KOPT-K1 (cell line): Measurements from ENCODE around the gene PRDX1.
A peak's percentile ranks its signal among the peaks of the same experiment; 100 is the strongest.

Source experiments
- H3K27ac ChIP-seq: fragments of 200-600 bp; sonication (generic); 2 replicates; pipeline ENCODE4 v1.5.1; 2016; ENCODE audit warnings: antibody characterized with exemption, mild to moderate bottlenecking, low read depth, low read length; ENCODE audit not compliant: poor library complexity, severe bottlenecking
- H3K36me3 ChIP-seq: fragments of 200-600 bp; sonication (generic); 2 replicates; pipeline ENCODE4 v1.5.1; 2017; ENCODE audit warnings: antibody characterized with exemption, mild to moderate bottlenecking, low read length, moderate library complexity; ENCODE audit not compliant: insufficient read depth
- H3K9me3 ChIP-seq: fragments of 200-600 bp; sonication (generic); 2 replicates; pipeline ENCODE4 v1.5.1; 2017; ENCODE audit warnings: antibody characterized with exemption, low read length, mild to moderate bottlenecking; ENCODE audit not compliant: insufficient read depth, poor library complexity, severe bottlenecking

Gene PRDX1

DNA sequence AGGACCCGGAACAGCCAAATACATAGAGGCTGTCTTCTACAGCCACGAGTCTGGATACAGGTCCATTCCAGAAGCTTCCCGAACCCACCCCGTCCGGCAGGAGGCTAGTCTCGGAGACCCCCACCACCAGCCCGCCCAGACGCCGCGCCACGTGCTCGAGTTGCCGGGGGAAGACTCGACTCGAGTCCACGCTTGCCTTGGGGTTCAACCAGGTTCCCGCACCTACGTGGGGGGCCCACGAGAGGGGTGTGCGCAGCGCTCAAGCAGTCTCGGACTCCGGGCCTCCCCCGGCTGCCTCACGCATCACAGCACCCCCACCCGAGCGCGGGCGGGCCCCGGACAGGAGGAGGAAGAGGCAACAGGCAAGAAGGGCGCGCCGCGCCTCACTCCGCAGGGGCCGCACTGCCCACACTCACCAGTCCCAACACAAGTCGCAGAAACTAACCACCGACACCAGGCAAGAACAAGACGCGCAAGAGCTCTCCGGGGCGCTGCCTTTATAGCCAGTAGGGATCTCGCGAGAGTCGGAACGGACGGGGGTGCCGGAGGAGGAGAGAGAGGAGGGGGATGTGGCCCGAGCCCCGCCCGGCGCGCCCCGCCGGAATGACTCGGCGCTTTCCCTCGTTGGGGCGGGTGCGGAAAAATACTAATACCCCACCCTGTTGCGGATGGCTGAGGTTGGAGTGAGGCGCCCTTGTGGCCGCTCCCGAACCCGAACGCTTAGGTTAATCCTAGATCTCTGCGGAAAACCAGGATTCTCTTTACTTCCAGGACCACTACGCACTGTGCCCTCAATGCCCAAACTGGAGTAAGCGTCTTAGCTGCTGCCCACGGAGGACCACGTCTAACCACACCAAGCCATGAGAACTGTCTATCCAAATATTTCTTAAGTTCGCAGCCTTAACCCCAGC lies at the start of gene PRDX1:
Gene PRDX1, minus strand, starts transcription at position 472 of the 911 bp plus-strand sequence. CDS start 2,841 bp downstream, outside the sequence.
- Histone ChIP-seq H3K9me3 (no peaks in the 10 kb centered on the region), H3K27ac (peak within 1 kb of the TSS; percentile 77), H3K36me3 (peaks cover 28% of the 10 kb centered on the region)

DNA sequence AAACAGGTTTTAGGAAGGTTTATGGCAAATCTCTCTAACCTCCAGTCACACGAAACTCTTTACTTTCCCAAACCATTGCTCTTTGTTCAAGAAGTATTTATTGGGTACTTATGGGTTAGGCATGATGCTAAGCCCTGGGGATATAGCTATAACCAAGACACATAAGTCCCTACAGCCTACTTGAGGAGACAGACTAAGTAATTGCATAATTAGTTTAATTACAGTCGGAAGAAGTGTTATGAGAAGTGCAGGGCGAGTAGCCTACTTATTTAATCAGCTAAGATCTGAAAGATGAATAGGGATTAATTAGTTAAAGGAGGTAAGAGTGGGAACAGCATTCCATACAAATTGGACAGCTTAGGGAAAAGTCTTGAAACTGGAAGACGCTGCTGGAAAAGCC lies 48.9 kb upstream of the PRDX1 start:
- Histone ChIP-seq H3K36me3 (peaks cover 58% of the 10 kb centered on the region), H3K27ac (no peak overlapping the region), H3K9me3 (no peaks in the 10 kb centered on the region)

DNA sequence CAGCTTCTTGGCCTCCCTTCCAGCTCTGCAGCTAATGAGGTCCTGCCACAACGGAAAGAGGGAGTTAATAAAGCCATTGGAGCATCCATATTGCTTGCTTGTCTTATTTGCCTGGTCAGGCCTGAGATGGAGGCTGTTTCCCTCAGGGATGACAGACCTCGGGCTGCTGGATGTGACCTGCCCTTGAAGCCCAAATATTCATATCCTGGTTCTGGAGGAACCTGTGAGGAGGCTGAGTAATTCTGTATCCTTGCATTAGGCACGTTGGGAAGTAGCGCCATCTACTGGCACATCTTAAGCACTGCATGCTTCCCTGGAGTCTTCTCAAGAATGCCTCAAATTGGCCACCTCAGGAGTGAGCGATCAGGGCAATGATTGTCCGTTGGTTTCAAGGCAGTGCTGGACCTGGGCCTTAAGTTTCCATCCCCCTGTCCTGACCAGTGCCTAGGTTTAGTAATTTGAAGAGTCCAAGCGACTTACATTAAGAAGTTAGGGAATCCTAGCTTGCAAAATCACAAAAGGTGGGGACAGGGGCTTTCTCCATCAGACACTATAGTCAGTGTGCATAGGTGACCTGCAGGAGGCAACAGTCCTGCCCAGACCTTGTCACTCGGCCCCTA lies 48.4 kb upstream of the PRDX1 start:
- Histone ChIP-seq H3K27ac (no peak overlapping the region), H3K9me3 (no peaks in the 10 kb centered on the region), H3K36me3 (peaks cover 64% of the 10 kb centered on the region)

DNA sequence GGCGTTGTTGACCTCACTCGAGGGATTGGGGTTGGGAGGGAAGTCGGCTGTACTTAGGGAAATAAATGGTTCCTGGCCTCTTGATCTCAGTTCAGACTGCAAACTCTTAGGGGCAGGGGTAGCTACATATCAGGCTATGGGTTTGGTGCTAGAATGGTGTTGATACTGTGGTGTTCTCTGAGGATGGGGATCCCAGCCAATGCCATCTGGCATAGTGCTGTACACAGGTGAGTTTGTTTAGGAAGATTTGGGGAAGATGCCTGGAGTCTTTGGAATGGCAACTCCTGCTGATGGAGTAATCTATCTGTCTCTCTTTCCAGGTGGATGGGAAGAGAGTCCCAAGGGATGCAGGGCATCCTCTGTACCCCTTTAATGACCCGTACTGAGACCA lies 47.9 kb upstream of the PRDX1 start:
- H3K9me3 ChIP-seq: no peaks in the 10 kb centered on the region
- peaks cover 65% of the 10 kb centered on the region for H3K36me3 ChIP-seq
- no peak overlapping the region for H3K27ac ChIP-seq

DNA sequence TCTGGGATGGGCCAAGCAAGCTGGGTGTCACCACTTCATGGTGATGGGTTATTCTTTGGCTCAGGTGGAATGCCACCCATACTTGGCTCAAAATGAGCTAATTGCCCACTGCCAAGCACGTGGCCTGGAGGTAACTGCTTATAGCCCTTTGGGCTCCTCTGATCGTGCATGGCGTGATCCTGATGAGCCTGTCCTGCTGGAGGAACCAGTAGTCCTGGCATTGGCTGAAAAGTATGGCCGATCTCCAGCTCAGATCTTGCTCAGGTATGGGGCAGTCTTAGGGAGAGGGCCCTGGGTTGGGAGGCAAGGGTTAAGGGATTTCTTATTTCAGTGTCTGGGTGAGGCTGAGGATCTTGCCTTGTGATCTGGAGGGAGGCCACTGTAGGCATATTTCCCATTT lies 46.7 kb upstream of the PRDX1 start:
- peaks cover 76% of the 10 kb centered on the region for H3K36me3 ChIP-seq

DNA sequence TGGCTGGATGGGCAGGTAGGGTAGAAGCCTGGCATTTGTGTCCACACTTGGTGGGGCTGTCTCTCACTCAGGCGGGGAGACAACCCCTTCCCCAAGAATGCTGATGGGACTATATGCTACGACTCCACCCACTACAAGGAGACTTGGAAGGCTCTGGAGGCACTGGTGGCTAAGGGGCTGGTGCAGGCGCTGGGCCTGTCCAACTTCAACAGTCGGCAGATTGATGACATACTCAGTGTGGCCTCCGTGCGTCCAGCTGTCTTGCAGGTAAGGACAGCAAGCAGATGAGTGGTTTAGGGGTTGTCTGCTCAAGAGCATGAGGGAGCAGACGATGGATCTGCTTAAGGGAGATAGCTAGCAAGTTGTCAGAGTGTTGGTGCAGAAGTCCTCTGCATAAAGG lies 46.2 kb upstream of the PRDX1 start:
- Histone ChIP-seq H3K27ac (no peak overlapping the region), H3K9me3 (no peaks in the 10 kb centered on the region), H3K36me3 (peaks cover 81% of the 10 kb centered on the region)

More for the DNA sequence above, 46.7 kb upstream of the PRDX1 start:
- Histone ChIP-seq H3K9me3 (no peaks in the 10 kb centered on the region), H3K27ac (no peak overlapping the region)

GRCh38 chr1:45566722-45567121 lies 45.0 kb upstream of the PRDX1 start:
- H3K36me3 ChIP-seq: peaks cover 93% of the 10 kb centered on the region
- H3K27ac ChIP-seq: no peak overlapping the region
- H3K9me3 ChIP-seq: no peaks in the 10 kb centered on the region

GRCh38 chr1:45563843-45564242 lies 42.2 kb upstream of the PRDX1 start:
- Histone ChIP-seq H3K9me3 (no peaks in the 10 kb centered on the region), H3K36me3 (peaks cover 91% of the 10 kb centered on the region), H3K27ac (no peak overlapping the region)

DNA sequence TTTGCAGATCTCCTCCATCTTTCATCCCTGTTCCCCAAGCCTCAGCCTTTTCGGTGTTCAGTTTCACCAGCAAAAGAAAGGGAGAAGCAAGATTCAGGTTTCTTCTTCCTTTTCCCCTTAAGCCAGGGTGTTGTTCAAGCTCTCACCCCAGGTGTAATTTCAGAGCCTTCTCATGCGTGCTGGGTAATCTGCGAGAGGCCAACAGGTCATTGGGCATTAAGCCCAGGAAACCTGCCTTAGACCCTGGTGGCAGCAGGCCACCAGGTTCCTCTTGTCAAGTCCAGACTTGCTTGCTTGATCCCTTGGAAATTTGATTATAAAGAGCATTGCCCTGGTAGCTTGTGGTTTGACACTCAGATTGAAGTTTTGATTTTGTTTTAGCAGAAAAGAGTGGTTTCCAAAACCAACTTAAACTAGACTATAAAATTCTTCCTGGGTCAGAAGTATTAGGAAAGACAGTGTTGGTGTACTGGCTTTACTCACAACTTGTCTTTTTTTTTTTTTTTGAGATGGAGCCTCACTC lies 35.8 kb upstream of the PRDX1 start:
- no peak overlapping the region for H3K27ac ChIP-seq
- peaks cover 87% of the 10 kb centered on the region for H3K36me3 ChIP-seq
- no peaks in the 10 kb centered on the region for H3K9me3 ChIP-seq

- Histone ChIP-seq H3K9me3 (no peaks in the 10 kb centered on the region), H3K36me3 (peaks cover 62% of the 10 kb centered on the region), H3K27ac (no peak overlapping the region)
Measured at GRCh38 chr1:45554198-45554597, 32.5 kb upstream of the PRDX1 start.

- no peak overlapping the region for H3K27ac ChIP-seq
- no peaks in the 10 kb centered on the region for H3K9me3 ChIP-seq
Measured at GRCh38 chr1:45552331-45552730, 30.6 kb upstream of the PRDX1 start.

GRCh38 chr1:45551684-45552083 lies 30.0 kb upstream of the PRDX1 start:
- Histone ChIP-seq H3K36me3 (peaks cover 41% of the 10 kb centered on the region), H3K27ac (peak overlapping the region; percentile 84), H3K9me3 (no peaks in the 10 kb centered on the region)

More at GRCh38 chr1:45552331-45552730, 30.6 kb upstream of the PRDX1 start:
- H3K36me3 ChIP-seq: peaks cover 44% of the 10 kb centered on the region

GRCh38 chr1:45550401-45551351 lies 29.0 kb upstream of the PRDX1 start, which contains the start of gene AKR1A1:
AKR1A1 (plus strand) TSS chr1:45550826; CDS start chr1:45561795, 10,969 bp downstream.
- Histone ChIP-seq H3K9me3 (no peaks in the 10 kb centered on the region), H3K36me3 (peaks cover 34% of the 10 kb centered on the region), H3K27ac (peak within 1 kb of the TSS; percentile 84)

DNA sequence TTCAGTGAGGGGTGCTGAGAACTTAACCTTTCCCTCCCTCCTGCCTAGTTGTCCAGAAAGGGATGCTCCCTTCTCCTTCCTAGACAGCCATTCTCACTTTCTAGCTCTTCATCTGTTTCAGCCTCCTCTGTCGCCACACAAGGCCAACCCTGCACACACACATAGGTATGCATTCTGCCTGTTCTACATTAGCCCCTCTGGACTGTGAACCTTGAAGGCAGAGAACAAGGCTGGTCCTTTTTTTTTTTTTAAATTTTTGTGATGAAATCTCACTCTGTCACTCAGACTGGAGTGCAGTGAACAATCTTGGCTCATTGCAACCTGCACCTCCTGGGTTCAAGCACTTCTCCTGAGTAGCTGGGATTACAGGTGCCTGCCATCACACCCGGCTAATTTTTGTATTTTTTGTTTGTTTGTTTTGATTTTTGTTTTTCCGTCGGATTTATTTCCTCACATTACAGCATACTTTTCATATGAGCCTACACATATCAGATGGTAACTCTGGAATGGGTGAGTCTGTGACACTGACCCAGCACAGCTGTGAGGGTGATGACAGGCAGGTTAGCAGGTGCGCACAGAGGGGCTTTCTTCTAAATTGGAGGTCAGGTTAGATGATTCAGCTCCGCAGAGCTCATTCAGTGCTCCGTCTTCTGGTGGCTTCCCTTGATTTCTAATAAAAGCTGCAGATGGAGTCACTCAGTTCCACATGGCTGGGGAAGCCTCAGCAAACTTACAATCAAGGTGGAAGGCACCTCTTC lies 24.0 kb upstream of the PRDX1 start:
- Histone ChIP-seq H3K9me3 (no peaks in the 10 kb centered on the region), H3K27ac (no peak overlapping the region), H3K36me3 (no peaks in the 10 kb centered on the region)
